ENCODE data around the gene SLC1A4.

SLC1A4 gene

DNA sequence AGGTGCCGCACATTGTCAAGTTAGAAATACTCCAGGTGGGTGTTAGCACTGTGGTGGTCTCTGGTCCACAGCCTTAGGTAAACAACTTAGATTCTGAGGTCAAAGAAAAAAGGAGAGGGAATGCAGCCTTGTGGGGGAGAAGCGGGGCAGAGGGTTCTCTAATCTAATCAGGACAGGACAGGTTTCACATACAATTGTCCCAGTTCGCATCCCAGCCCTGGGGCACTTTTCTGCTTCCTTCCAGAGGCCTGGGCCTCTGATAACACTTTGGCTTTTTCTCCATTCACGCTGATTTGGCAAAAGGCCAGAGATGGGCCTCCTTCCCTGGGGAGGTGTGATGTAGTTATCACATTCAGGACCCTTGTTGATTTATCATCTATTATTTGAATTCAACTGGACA is 32.5 kb downstream of the SLC1A4 start:
- H3K27ac ChIP-seq = no peak overlapping the region
- TF ChIP-seq, protein P1, sequence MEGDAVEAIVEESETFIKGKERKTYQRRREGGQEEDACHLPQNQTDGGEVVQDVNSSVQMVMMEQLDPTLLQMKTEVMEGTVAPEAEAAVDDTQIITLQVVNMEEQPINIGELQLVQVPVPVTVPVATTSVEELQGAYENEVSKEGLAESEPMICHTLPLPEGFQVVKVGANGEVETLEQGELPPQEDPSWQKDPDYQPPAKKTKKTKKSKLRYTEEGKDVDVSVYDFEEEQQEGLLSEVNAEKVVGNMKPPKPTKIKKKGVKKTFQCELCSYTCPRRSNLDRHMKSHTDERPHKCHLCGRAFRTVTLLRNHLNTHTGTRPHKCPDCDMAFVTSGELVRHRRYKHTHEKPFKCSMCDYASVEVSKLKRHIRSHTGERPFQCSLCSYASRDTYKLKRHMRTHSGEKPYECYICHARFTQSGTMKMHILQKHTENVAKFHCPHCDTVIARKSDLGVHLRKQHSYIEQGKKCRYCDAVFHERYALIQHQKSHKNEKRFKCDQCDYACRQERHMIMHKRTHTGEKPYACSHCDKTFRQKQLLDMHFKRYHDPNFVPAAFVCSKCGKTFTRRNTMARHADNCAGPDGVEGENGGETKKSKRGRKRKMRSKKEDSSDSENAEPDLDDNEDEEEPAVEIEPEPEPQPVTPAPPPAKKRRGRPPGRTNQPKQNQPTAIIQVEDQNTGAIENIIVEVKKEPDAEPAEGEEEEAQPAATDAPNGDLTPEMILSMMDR (conservative IDR thresholded peaks at IDR 0.05) = no peak

DNA sequence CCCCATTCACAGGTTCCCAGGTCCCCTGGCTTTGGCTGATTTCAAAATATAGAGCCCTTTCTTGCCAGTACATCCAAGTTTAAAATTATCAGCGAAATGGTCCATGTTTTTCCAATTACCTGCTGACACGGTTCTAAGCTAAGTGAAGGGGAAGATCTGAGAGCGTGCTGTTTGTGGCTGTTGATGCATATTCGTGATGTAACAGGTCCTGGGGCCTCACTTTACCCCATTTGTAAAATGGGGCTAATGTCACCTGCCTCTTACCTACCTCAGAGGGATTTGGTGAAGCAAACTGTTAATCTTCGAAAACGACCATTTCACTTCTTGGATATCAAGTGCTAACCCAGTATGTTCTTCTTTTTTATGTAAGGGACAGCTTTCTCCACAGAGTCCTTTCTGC is 33.0 kb downstream of the SLC1A4 start:
- TF ChIP-seq, protein P1 (conservative IDR thresholded peaks at IDR 0.05) = no peak
- no peak overlapping the region for H3K27ac ChIP-seq

DNA sequence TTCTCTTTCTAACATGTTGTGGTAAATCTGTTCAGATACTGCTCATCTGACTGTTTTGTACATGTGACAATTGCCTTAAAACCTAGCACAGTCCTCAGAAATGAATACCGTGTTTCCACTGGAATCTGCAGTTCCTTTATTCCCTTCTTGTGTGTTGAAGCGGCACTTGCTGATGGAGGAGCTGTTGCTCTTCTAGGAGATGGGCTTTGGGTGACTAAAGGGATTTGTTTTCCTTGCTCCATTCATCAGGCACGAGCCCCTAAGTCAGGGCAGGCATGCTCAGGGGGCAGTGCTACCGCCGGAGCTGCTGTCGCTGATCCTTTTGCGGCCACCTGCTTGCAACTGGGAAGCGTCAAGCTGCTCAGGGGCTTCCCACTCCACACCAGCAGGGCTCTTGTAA is 34.5 kb downstream of the SLC1A4 start:
- no peak overlapping the region for H3K27ac ChIP-seq
- TF ChIP-seq, protein P1 (conservative IDR thresholded peaks at IDR 0.05) = no peak

DNA sequence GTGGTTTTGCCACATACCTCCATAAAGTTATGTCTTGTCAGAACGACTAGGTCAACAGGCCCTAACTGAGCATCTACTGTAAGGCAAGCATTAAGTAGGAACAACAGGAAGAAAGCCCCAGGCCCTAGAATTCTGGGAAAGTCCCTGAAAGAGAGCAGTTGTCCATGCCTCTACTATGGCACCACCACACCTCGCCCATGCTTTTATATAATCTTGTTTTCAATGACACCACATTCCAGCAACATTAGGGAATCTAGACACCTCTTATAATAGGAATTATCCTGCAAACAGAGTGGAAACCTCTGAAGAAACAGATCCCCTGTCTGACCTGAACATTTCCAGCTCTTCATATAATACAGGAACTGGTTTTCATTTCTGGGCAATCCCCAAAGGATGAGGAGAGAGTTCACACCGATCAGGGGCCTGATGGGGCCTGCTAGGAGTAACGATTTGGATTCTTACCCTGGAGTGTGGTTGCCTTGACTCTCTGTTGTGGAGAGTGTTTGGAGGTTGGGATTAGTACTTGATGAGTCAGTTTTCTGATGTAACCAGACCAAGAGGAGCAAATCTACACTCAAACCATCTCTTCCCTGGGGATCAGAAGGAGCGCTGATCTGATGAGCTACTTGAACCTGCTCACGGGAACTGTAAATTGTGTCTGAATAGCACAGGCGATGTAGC is 35.1 kb downstream of the SLC1A4 start:
- TF ChIP-seq, protein P1 (conservative IDR thresholded peaks at IDR 0.05) = no peak

DNA sequence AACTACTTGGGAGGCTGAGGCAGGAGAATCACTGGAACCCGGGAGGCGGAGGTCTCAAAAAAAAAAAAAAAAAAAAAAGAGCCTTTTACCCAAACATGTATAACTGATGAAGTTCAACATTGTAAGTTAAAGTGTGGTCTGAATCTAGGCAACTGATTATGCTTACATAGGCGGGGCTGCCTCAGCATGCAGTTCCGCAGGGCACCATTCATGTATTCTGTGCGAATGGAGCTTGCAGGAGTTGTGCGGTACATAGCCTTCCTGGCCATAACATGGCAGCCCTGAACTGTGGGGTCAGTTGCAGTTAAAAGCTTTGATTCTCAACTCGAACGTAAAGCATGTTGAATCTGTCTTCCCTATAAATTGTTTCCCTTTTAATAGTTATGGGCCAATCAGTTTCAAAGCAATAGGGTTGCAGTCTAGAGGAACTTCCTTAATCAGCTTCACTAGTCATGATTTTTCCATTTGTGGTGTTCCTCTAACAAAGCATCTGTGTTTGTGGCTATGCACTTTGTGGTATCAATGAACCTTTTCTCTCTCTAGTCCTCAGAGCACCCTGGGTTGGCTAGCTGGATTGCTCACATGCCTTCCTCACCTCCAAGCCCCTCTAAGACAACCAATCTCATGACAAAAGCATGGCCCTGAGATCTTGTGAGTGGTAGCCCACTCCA is 36.4 kb downstream of the SLC1A4 start:
- no peak overlapping the region for H3K27ac ChIP-seq
- TF ChIP-seq, protein P1 (conservative IDR thresholded peaks at IDR 0.05) = no peak

More for the DNA sequence above, 35.1 kb downstream of the SLC1A4 start:
- no peak overlapping the region for H3K27ac ChIP-seq

DNA sequence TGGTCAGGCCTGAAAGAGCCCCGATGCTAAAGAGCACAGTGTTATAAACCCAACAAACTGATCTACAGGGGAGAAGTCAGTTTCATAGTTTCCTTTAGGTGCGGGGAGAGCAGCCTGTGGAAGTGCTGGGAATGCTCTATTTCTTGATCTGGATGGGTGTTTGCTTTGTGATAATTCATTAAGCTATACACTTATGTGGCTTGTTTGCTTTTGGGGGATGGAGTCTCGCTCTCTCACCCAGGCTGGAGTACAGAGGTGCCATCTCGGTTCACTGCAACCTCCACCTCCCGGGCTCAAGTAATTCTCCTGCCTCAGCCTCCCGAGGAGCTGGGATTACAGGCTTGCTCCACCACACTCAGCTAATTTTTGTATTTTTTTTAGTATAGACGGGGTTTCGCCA is 37.0 kb downstream of the SLC1A4 start:
- TF ChIP-seq, protein P1 (conservative IDR thresholded peaks at IDR 0.05) = no peak
- no peak overlapping the region for H3K27ac ChIP-seq

DNA sequence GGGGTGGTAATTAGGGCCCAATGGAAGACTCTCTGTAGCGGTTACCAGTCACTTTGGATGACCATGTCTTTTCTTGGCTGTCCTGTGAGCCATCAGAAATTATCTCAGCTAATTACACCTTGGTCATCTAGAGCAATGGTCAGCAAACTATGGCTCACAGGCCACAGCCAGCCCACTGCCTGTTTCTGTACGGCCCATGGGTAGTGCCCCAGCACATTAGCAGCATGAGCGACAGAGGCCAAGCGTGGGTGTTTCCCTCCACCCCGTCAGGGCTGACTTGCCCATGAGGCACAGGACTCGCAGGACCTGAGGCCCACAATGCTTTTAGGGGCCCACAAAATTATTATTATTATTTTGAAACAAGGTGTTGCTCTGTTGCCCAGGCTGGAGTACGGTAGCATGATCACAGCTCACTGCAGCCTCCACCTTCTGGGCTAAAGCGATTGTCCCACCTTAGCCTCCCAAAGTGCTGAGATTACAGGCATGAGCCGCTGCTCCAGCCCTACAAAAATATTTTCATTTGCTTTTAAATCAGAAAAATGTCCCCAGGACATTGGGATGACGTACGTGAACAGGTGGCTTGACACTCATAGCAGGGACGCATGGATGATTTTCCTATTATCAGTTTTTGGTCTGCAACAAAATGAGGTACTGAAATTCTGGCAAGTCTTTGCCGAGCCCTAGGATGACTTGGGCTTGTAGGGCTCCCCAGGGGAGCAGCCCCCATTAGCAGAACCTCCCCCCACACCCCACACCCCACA is 37.7 kb downstream of the SLC1A4 start:
- TF ChIP-seq, protein P1 (conservative IDR thresholded peaks at IDR 0.05) = no peak
- no peak overlapping the region for H3K27ac ChIP-seq
